Nephron progenitor cell (in vitro differentiated cells): Measurements from ENCODE around the gene NFIA.

Source experiments
- DNase-seq: peaks from one replicate; pipeline ENCODE4 v3.0.0; 2021
- H3K27ac Mint-ChIP-seq: 2 replicates; pipeline ENCODE4 v1.8.0; 2021; ENCODE audit warnings: mild to moderate bottlenecking, moderate library complexity, mixed read lengths
- H3K27me3 Mint-ChIP-seq: 2 replicates; pipeline ENCODE4 v1.8.0; 2021; ENCODE audit warnings: mild to moderate bottlenecking, low read depth, mixed read lengths; ENCODE audit not compliant: poor library complexity
- H3K36me3 Mint-ChIP-seq: 2 replicates; pipeline ENCODE4 v1.8.0; 2021; ENCODE audit warnings: low read depth, mixed read lengths
- H3K4me1 Mint-ChIP-seq: 2 replicates; pipeline ENCODE4 v1.8.0; 2021; ENCODE audit warnings: mixed read lengths
- H3K4me3 Mint-ChIP-seq: 2 replicates; pipeline ENCODE4 v1.8.0; 2021; ENCODE audit warnings: mild to moderate bottlenecking, moderate library complexity, mixed read lengths
- H3K9me3 Mint-ChIP-seq: 2 replicates; pipeline ENCODE4 v1.8.0; 2021; ENCODE audit warnings: mild to moderate bottlenecking, moderate library complexity, mixed read lengths
- TF ChIP-seq, protein P1 (sequence below): fragments of 200-600 bp; sonication (generic); IDR thresholded peaks from 2 replicates; pipeline ENCODE4 v1.5.0; 2021; ENCODE audit warnings: antibody characterized with exemption

The NFIA gene

DNA sequence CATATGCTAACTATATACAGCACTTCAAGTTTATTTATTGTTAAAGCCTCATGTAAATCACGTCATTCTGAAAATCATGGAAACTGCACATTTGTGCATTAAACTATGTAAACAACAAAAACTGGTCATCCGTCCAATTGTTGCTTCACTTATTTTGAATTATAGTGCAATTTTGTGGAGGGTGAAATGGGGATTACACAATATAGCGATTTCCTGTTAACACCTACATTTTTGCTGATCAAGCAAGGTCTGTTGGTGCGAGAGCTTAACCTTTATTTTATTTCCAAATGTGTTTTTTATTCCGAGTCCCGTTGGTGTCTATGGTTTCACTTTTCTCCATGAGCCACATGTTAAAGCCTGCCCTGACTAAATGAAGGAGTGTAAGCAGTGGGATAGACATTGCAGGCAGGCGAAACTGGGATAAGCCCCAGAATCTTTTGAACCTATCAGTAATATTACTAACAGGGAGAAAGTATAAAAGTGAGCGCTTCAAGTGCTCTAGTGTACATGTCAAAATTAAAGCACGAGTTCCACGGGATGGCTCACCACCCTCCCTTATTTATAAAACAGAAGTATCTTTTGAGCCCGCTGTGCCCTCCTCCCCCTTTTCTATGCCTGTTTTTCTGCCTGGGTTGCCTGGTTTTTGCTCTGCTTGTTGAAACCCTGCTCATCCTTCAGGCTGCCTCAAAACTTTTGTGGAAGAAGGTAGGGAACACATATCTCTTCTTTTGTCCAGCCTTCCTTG lies 120.7 kb downstream of the NFIA start:
- Mint-ChIP-seq H3K4me1 (peaks cover 5% of the 10 kb centered on the region), H3K27me3 (peaks cover 12% of the 10 kb centered on the region), H3K9me3 (no peaks in the 10 kb centered on the region), H3K27ac (no peak overlapping the region), H3K36me3 (no peaks in the 10 kb centered on the region), H3K4me3 (no peak overlapping the region)
- TF ChIP-seq, protein P1, sequence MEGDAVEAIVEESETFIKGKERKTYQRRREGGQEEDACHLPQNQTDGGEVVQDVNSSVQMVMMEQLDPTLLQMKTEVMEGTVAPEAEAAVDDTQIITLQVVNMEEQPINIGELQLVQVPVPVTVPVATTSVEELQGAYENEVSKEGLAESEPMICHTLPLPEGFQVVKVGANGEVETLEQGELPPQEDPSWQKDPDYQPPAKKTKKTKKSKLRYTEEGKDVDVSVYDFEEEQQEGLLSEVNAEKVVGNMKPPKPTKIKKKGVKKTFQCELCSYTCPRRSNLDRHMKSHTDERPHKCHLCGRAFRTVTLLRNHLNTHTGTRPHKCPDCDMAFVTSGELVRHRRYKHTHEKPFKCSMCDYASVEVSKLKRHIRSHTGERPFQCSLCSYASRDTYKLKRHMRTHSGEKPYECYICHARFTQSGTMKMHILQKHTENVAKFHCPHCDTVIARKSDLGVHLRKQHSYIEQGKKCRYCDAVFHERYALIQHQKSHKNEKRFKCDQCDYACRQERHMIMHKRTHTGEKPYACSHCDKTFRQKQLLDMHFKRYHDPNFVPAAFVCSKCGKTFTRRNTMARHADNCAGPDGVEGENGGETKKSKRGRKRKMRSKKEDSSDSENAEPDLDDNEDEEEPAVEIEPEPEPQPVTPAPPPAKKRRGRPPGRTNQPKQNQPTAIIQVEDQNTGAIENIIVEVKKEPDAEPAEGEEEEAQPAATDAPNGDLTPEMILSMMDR: no peak
- DNase-seq: no peak

GRCh38 chr1:61204528-61204927 lies 122.2 kb downstream of the NFIA start:
- peaks cover 13% of the 10 kb centered on the region for H3K27me3 Mint-ChIP-seq
- DNase-seq: no peak
- no peak overlapping the region for H3K4me3 Mint-ChIP-seq
- TF ChIP-seq, protein P1: no peak
- peaks cover 5% of the 10 kb centered on the region for H3K4me1 Mint-ChIP-seq
- H3K36me3 Mint-ChIP-seq: no peaks in the 10 kb centered on the region
- H3K27ac Mint-ChIP-seq: no peak overlapping the region
- H3K9me3 Mint-ChIP-seq: no peaks in the 10 kb centered on the region

- no peak overlapping the region for H3K27ac Mint-ChIP-seq
- no peaks in the 10 kb centered on the region for H3K9me3 Mint-ChIP-seq
- no peaks in the 10 kb centered on the region for H3K36me3 Mint-ChIP-seq
- H3K27me3 Mint-ChIP-seq: peaks cover 13% of the 10 kb centered on the region
- no peak overlapping the region for H3K4me3 Mint-ChIP-seq
- no peak for DNase-seq
- TF ChIP-seq, protein P1: no peak
- H3K4me1 Mint-ChIP-seq: peaks cover 5% of the 10 kb centered on the region
Measured at GRCh38 chr1:61207416-61207815, 125.1 kb downstream of the NFIA start.

GRCh38 chr1:61208172-61208571 lies 125.8 kb downstream of the NFIA start:
- no peak for DNase-seq
- Mint-ChIP-seq H3K9me3 (no peaks in the 10 kb centered on the region), H3K4me1 (peaks cover 5% of the 10 kb centered on the region), H3K36me3 (no peaks in the 10 kb centered on the region), H3K27ac (no peak overlapping the region), H3K27me3 (peaks cover 13% of the 10 kb centered on the region), H3K4me3 (no peak overlapping the region)
- TF ChIP-seq, protein P1: no peak

DNA sequence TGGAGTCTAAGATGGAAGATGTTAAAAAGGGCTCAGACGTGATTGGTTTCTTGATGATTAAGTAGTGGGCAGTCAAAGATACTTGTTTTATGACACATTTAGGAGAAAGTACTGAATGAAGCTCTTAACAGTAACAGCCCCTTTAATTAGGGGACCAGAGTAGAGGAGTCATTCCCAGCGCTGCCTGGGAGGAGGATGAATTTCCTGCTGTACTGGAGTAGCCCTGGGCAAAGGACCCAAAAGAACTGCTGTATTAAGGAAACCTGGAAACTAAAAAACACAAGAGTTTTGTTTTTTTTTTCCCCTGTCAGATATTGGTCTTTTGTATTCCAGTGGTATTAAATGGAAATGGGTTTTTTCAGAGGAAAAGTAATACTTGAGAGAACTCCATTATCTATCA lies 126.5 kb downstream of the NFIA start:
- Mint-ChIP-seq H3K9me3 (no peaks in the 10 kb centered on the region), H3K27ac (no peak overlapping the region), H3K4me3 (no peak overlapping the region), H3K36me3 (no peaks in the 10 kb centered on the region), H3K4me1 (no peaks in the 10 kb centered on the region), H3K27me3 (peaks cover 13% of the 10 kb centered on the region)
- TF ChIP-seq, protein P1: no peak
- DNase-seq: no peak

GRCh38 chr1:61210435-61211154 lies 128.2 kb downstream of the NFIA start:
- TF ChIP-seq, protein P1: no peak
- no peaks in the 10 kb centered on the region for H3K4me1 Mint-ChIP-seq
- no peaks in the 10 kb centered on the region for H3K9me3 Mint-ChIP-seq
- H3K4me3 Mint-ChIP-seq: no peak overlapping the region
- H3K36me3 Mint-ChIP-seq: no peaks in the 10 kb centered on the region
- no peak overlapping the region for H3K27ac Mint-ChIP-seq
- peaks cover 17% of the 10 kb centered on the region for H3K27me3 Mint-ChIP-seq
- no peak for DNase-seq
